ENCODE data around the gene EDC4. TPM values are rescaled to one million over a fixed set of nuclear protein-coding genes. Genes with fewer than 3 reads are reported as not detected.

The EDC4 gene
- total RNA-seq, 1 experiment from 2014 or later: 106 TPM

GRCh38 chr16:67881621-67882161, 8.8 kb downstream of the EDC4 start:
- H3K27ac Mint-ChIP-seq: no peak overlapping the region
- no peak overlapping the region for H2AK5ac ChIP-seq (ENCODE audit: insufficient read length, low read length)
- WGBS (ENCODE audit: extremely low coverage, insufficient read length, low lambda C conversion rate): no CpG with 5 or more reads among the region's 21 CpGs

More at GRCh38 chr16:67881621-67882161, 8.8 kb downstream of the EDC4 start:
- Histone ChIP-seq H3K4me1 (ENCODE audit: insufficient read depth, low read length) (no peaks in the 10 kb centered on the region), H2BK120ac (ENCODE audit: low read depth, low read length, poor library complexity, severe bottlenecking) (no peak overlapping the region), H3K4ac (ENCODE audit: low read depth, low read length) (no peak overlapping the region), H3K4me2 (ENCODE audit: insufficient read depth, insufficient read length, low read length) (no peak overlapping the region), H3K14ac (ENCODE audit: insufficient read depth, low read length) (no peak overlapping the region), H3K9ac (ENCODE audit: extremely low read depth, insufficient read length, low read length) (no peak overlapping the region), H3K79me2 (ENCODE audit: insufficient read depth, low read length) (no peaks in the 10 kb centered on the region), H2AFZ (ENCODE audit: low read length) (no peak overlapping the region), H3K9me3 (ENCODE audit: control insufficient read depth, low read depth, low read length) (no peaks in the 10 kb centered on the region), H2BK5ac (ENCODE audit: insufficient read length, low read length) (no peak overlapping the region), H3K18ac (ENCODE audit: insufficient read length, low read depth, low read length) (no peak overlapping the region), H4K20me1 (ENCODE audit: control insufficient read depth, insufficient read depth, insufficient read length) (no peaks in the 10 kb centered on the region), H3K27me3 (ENCODE audit: insufficient read depth, low read length) (no peaks in the 10 kb centered on the region), H3K23me2 (ENCODE audit: insufficient read length, low read depth, low read length, poor library complexity, severe bottlenecking) (no peaks in the 10 kb centered on the region), H2BK12ac (ENCODE audit: insufficient read length, low read depth, low read length) (no peak overlapping the region), H2BK15ac (ENCODE audit: low read depth, low read length) (no peak overlapping the region), H4K91ac (ENCODE audit: insufficient read length, low read depth, low read length) (no peak overlapping the region), H4K8ac (replicated peaks; ENCODE audit: insufficient read length, low read depth, low read length) (no peak overlapping the region), H3K27ac (ENCODE audit: insufficient read length, low read depth, low read length) (no peak overlapping the region), H2BK20ac (ENCODE audit: low read depth, low read length, poor library complexity, severe bottlenecking) (no peak overlapping the region), H3T11ph (ENCODE audit: low read length) (no peak overlapping the region), H3K79me1 (ENCODE audit: insufficient read depth, low read depth, low read length, poor library complexity, severe bottlenecking) (no peaks in the 10 kb centered on the region), H3K56ac (ENCODE audit: insufficient read length, low read depth, low read length) (no peak overlapping the region), H3K23ac (ENCODE audit: insufficient read length, low read depth, low read length) (no peak overlapping the region), H4K5ac (ENCODE audit: insufficient read length, low read depth, low read length) (no peak overlapping the region)
- Mint-ChIP-seq H3K4me1 (peaks cover 13 to 21% of the 10 kb centered on the region in 2 experiments), H3K9me3 (no peaks in the 10 kb centered on the region), H3K4me3 (no peak overlapping the region), H3K27me3 (ENCODE audit: low read depth) (no peaks in the 10 kb centered on the region; the same call in none of the 2 replicates), H3K36me3 (ENCODE audit: insufficient read depth in 1 of 3, low read depth in 3 of 3) (peaks cover 29 to 71% (median 71%) of the 10 kb centered on the region in 3 experiments)
- TF ChIP-seq CTCF (conservative IDR thresholded peaks at IDR 0.05): no peak
- no peak for DNase-seq

Data from H9 (cell line).